Cardiac muscle cell (in vitro differentiated cells and primary cell): ENCODE measurements around the gene CHCHD3. TPM values are rescaled to one million over a fixed set of nuclear protein-coding genes. Genes with fewer than 3 reads are reported as not detected.

ENCODE experiments used
- DNase-seq, 2 donors: peaks; one replicate each; pipeline versions ENCODE4 v3.0.0 to v3.0.0-alpha.2; 2010 to 2017; ENCODE audit warnings: low read depth in 1 of 2, low spot score in 1 of 2
- H3K27ac ChIP-seq: fragments of 200-600 bp; sonication (generic); 2 replicates; pipeline ENCODE4 v1.5.1; 2016
- H3K27me3 ChIP-seq: fragments of 200-600 bp; sonication (generic); 2 replicates; pipeline ENCODE4 v1.6.0; 2016; ENCODE audit warnings: control low read depth
- H3K36me3 ChIP-seq: fragments of 200-600 bp; sonication (generic); 2 replicates; pipeline ENCODE4 v1.5.1; 2016; ENCODE audit warnings: control low read depth
- H3K4me1 ChIP-seq: fragments of 200-600 bp; sonication (generic); 2 replicates; pipeline ENCODE4 v1.8.1; 2017; ENCODE audit warnings: low read depth, mild to moderate bottlenecking, mixed run types
- H3K4me3 ChIP-seq: fragments of 200-600 bp; sonication (generic); 2 replicates; pipeline ENCODE4 v1.5.1; 2016; ENCODE audit warnings: mild to moderate bottlenecking
- H3K9me3 ChIP-seq: fragments of 200-600 bp; sonication (generic); 2 replicates; pipeline ENCODE4 v1.5.1; 2017; ENCODE audit warnings: low read depth, mild to moderate bottlenecking, control low read depth
- polyA plus RNA-seq: library from polyadenylated mRNA; unstranded; fragments of >200 nt; fragmentation: Nextera tagmentation; extraction: Ambion mirVana; gene quantifications from 2 replicates; pipeline ENCODE4 v1.2.1, GENCODE V29; 2016
- total RNA-seq: library from RNA; depleted of rRNA; stranded (reverse); fragments of >200 nt; gene quantifications from 2 replicates; pipeline ENCODE4 v1.2.3, GENCODE V29; 2016
- TF ChIP-seq, protein P1 (sequence below): IDR thresholded peaks from 2 replicates; pipeline ENCODE4 v1.5.1; 2012; ENCODE audit warnings: low read depth, mild to moderate bottlenecking, low read length

CHCHD3 gene
- total and polyA plus RNA-seq, 2 experiments from 2014 or later: 95.1 to 127 TPM

GRCh38 chr7:132738254-132738653, 343.6 kb downstream of the CHCHD3 start:
- H3K27ac ChIP-seq: no peak overlapping the region
- peaks cover 16% of the 10 kb centered on the region for H3K27me3 ChIP-seq
- TF ChIP-seq, protein P1, sequence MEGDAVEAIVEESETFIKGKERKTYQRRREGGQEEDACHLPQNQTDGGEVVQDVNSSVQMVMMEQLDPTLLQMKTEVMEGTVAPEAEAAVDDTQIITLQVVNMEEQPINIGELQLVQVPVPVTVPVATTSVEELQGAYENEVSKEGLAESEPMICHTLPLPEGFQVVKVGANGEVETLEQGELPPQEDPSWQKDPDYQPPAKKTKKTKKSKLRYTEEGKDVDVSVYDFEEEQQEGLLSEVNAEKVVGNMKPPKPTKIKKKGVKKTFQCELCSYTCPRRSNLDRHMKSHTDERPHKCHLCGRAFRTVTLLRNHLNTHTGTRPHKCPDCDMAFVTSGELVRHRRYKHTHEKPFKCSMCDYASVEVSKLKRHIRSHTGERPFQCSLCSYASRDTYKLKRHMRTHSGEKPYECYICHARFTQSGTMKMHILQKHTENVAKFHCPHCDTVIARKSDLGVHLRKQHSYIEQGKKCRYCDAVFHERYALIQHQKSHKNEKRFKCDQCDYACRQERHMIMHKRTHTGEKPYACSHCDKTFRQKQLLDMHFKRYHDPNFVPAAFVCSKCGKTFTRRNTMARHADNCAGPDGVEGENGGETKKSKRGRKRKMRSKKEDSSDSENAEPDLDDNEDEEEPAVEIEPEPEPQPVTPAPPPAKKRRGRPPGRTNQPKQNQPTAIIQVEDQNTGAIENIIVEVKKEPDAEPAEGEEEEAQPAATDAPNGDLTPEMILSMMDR: no peak
- H3K4me3 ChIP-seq: no peak overlapping the region
- H3K9me3 ChIP-seq: no peaks in the 10 kb centered on the region
- H3K36me3 ChIP-seq: no peaks in the 10 kb centered on the region
- H3K4me1 ChIP-seq: no peaks in the 10 kb centered on the region
- peak in 1 of 2 donors; percentile 81 for DNase-seq

GRCh38 chr7:132735476-132735875, 346.4 kb downstream of the CHCHD3 start:
- Histone ChIP-seq H3K27ac (no peak overlapping the region), H3K4me1 (no peaks in the 10 kb centered on the region), H3K4me3 (no peak overlapping the region), H3K9me3 (no peaks in the 10 kb centered on the region), H3K27me3 (peaks cover 16% of the 10 kb centered on the region), H3K36me3 (no peaks in the 10 kb centered on the region)
- no peak for DNase-seq
- TF ChIP-seq, protein P1: no peak

Other genes with a start within 250 kb of the CHCHD3 start
- gene EXOC4, start 171.0 kb upstream of the CHCHD3 start, total RNA-seq: 29.4 and 46.0 TPM in 2 replicates
- gene EXOC4, start 171.0 kb upstream of the CHCHD3 start, polyA plus RNA-seq: 29.7 and 33.6 TPM in 2 replicates